Activated CD8-positive, alpha-beta memory T cell treated with anti-CD3 and anti-CD28 coated beads, Interleukin-2, amount 50 U/mL, for 4 hours (primary cell): ENCODE data around the gene DCAF12.
"Not testable (repeated sequence)": the region's sequence is repeated elsewhere in the genome, so short reads cannot be mapped to it uniquely, and the experiment has no call there.

ENCODE experiments used
- DNase-seq: peaks from one replicate; pipeline ENCODE4 v3.0.0-alpha.2; 2020

DCAF12 gene

GRCh38 chr9:34126207-34127034 is at the start of gene DCAF12:
Gene DCAF12, minus strand, starts transcription at chr9:34126698. Its CDS starts 267 bp downstream, at chr9:34126431.
- DNase-seq = peak; percentile 88

GRCh38 chr9:34176089-34176488 is 49.6 kb upstream of the DCAF12 start:
- no peak for DNase-seq

- peak; percentile 22 for DNase-seq
Measured at GRCh38 chr9:34171753-34172535, 45.4 kb upstream of the DCAF12 start.

- no peak for DNase-seq
Measured at GRCh38 chr9:34170237-34170991, 43.9 kb upstream of the DCAF12 start.

- DNase-seq = no peak
Measured at GRCh38 chr9:34169125-34169524, 42.6 kb upstream of the DCAF12 start.

- no peak for DNase-seq
Measured at GRCh38 chr9:34163434-34163833, 36.9 kb upstream of the DCAF12 start.

GRCh38 chr9:34158362-34158869 is 31.9 kb upstream of the DCAF12 start:
- DNase-seq = no peak

GRCh38 chr9:34157898-34158297 is 31.4 kb upstream of the DCAF12 start:
- DNase-seq = no peak

- DNase-seq = no peak
Measured at GRCh38 chr9:34157318-34157717, 30.8 kb upstream of the DCAF12 start.

- no peak for DNase-seq
Measured at GRCh38 chr9:34154057-34154456, 27.6 kb upstream of the DCAF12 start.

- DNase-seq = no peak
Measured at GRCh38 chr9:34151398-34151797, 24.9 kb upstream of the DCAF12 start.

GRCh38 chr9:34145165-34145564 is 18.7 kb upstream of the DCAF12 start:
- no peak for DNase-seq

- no peak for DNase-seq
Measured at GRCh38 chr9:34143116-34143515, 16.6 kb upstream of the DCAF12 start.

GRCh38 chr9:34140853-34141252 is 14.4 kb upstream of the DCAF12 start:
- DNase-seq = no peak

- no peak for DNase-seq
Measured at GRCh38 chr9:34139477-34140146, 13.1 kb upstream of the DCAF12 start.

GRCh38 chr9:34138644-34139043 is 12.1 kb upstream of the DCAF12 start:
- not testable (repeated sequence) for DNase-seq

GRCh38 chr9:34134521-34134920 is 8.0 kb upstream of the DCAF12 start:
- no peak for DNase-seq

GRCh38 chr9:34133436-34133949 is 7.0 kb upstream of the DCAF12 start:
- no peak for DNase-seq

- DNase-seq = no peak
Measured at GRCh38 chr9:34131571-34131970, 5.1 kb upstream of the DCAF12 start.

GRCh38 chr9:34127035-34127948 is 794 bp upstream of the DCAF12 start:
- peak; percentile 19 for DNase-seq

- DNase-seq = no peak
Measured at GRCh38 chr9:34125681-34126206, 754 bp downstream of the DCAF12 start.
